A673 (cell line): ENCODE results near the gene SOBP. TPM values are rescaled to one million over a fixed set of nuclear protein-coding genes. Genes with fewer than 3 reads are reported as not detected.

Experiments
- BruUV-seq: library from RNA; stranded (reverse); fragments of 400-500 nt; replicated peaks from 2 replicates; lab custom pipeline; 2021; lab: Mats Ljungman, UMichigan
- CTCF ChIA-PET: fragments of 300-600 bp; sonication (Branson Sonifier 250); formaldehyde crosslinking; loops from one replicate; lab custom pipeline; 2022; ENCODE audit warnings: antibody characterized with exemption; lab: Charles Lee
- POLR2A ChIA-PET: fragments of 300-600 bp; sonication (Branson Sonifier 250); formaldehyde crosslinking; loops from one replicate; lab custom pipeline; 2022; ENCODE audit warnings: antibody characterized with exemption; ENCODE audit not compliant: low non-redundant PET; lab: Charles Lee
- DNase-seq: peaks from one replicate; pipeline ENCODE4 v3.0.0-alpha.2; 2015; ENCODE audit warnings: low spot score
- H3K27ac ChIP-seq: fragments of 200-600 bp; sonication (generic); 2 replicates; pipeline ENCODE4 v1.5.1; 2016; ENCODE audit warnings: mixed run types, low read depth, mild to moderate bottlenecking, mixed read lengths, antibody characterized with exemption, low read length; ENCODE audit not compliant: poor library complexity, severe bottlenecking
- H3K27me3 ChIP-seq: fragments of 200-600 bp; sonication (generic); replicated peaks from 2 replicates; pipeline ENCODE4 v1.6.1; 2017; ENCODE audit warnings: mixed run types, low read depth, mild to moderate bottlenecking, mixed read lengths, antibody characterized with exemption, low read length; ENCODE audit not compliant: insufficient read depth, poor library complexity
- H3K36me3 ChIP-seq: fragments of 200-600 bp; sonication (generic); 2 replicates; pipeline ENCODE4 v1.6.1; 2016; ENCODE audit warnings: mixed run types, mild to moderate bottlenecking, mixed read lengths, antibody characterized with exemption, low read length; ENCODE audit not compliant: insufficient read depth, poor library complexity, severe bottlenecking
- H3K4me1 ChIP-seq: fragments of 200-600 bp; sonication (generic); 2 replicates; pipeline ENCODE4 v1.6.1; 2017; ENCODE audit warnings: mixed run types, mild to moderate bottlenecking, mixed read lengths, antibody characterized with exemption, low read length; ENCODE audit not compliant: insufficient read depth, poor library complexity, severe bottlenecking
- H3K4me3 ChIP-seq: fragments of 200-600 bp; sonication (generic); 2 replicates; pipeline ENCODE4 v1.5.1; 2016; ENCODE audit warnings: low read depth, mixed run types, mild to moderate bottlenecking, mixed read lengths, low read length; ENCODE audit not compliant: poor library complexity, severe bottlenecking
- H3K9me3 ChIP-seq: fragments of 200-600 bp; sonication (generic); 2 replicates; pipeline ENCODE4 v1.6.1; 2016; ENCODE audit warnings: mixed run types, low read depth, mild to moderate bottlenecking, mixed read lengths, antibody characterized with exemption, low read length; ENCODE audit not compliant: poor library complexity, severe bottlenecking
- CTCF ChIP-seq: fragments of 300-800, 200-600 bp; sonication (generic); conservative IDR thresholded peaks from 2 replicates; pipeline ENCODE4 v1.5.1; 2017; ENCODE audit warnings: low read depth, mild to moderate bottlenecking, antibody characterized with exemption, low read length, moderate library complexity, mixed read lengths
- EZH2 ChIP-seq: fragments of 200-600 bp; sonication (generic); IDR thresholded peaks from 2 replicates; pipeline ENCODE4 v1.6.1; 2017; ENCODE audit warnings: borderline replicate concordance, low read depth, mild to moderate bottlenecking, mixed read lengths, antibody characterized with exemption, low read length; ENCODE audit not compliant: poor library complexity, severe bottlenecking
- intact Hi-C: fragments of 100-400 bp; cut with micrococcal nuclease; formaldehyde crosslinking; loops from one replicate; pipeline ENCODE4 v1.10.0; 2022; ENCODE audit not compliant: unreplicated experiment
- total RNA-seq: library from RNA; stranded (reverse); gene quantifications from 2 replicates; pipeline ENCODE4 v1.2.3, GENCODE V29; 2021

Gene SOBP
- total RNA-seq, 1 experiment from 2014 or later, result 3.3 TPM

DNA sequence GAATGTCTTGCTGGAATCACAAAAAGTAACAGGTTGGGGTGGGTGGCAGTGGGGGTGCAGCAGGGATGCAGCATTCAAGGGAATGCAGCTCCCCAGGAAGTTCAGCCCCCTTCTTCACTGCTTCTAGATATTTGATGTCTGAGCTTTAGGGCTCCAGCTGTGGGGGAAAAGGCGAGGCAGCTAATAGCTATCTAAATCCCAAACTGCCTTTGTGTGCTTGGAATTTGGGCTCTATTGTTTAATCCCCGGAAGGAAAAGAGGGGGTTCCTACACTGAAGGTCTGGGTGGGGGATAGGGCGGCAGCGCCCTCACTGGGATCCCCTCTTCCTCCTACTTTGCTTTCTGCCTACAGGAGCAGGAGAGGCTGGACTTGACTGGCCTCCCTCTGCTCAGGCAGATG, 116.5 kb downstream of the SOBP start:
- TF ChIP-seq EZH2 (no peak), CTCF (no peak)
- intact Hi-C loops, result no loop called here
- Histone ChIP-seq H3K27ac (no peak overlapping the region), H3K27me3 (no peaks in the 10 kb centered on the region), H3K36me3 (no peaks in the 10 kb centered on the region), H3K9me3 (no peaks in the 10 kb centered on the region), H3K4me1 (peaks cover 10% of the 10 kb centered on the region), H3K4me3 (no peak overlapping the region)
- ChIA-PET CTCF (no interaction called here), POLR2A (no interaction called here)
- BruUV-seq, result no TSS peak
- DNase-seq, result no peak

GRCh38 chr6:107607116-107607515, 117.2 kb downstream of the SOBP start:
- H3K4me1 ChIP-seq, result peaks cover 4% of the 10 kb centered on the region
- H3K36me3 ChIP-seq, result no peaks in the 10 kb centered on the region
- DNase-seq, result no peak
- intact Hi-C loops, result no loop called here
- no peak overlapping the region for H3K4me3 ChIP-seq
- H3K9me3 ChIP-seq, result no peaks in the 10 kb centered on the region
- POLR2A ChIA-PET, result no interaction called here
- no TSS peak for BruUV-seq
- TF ChIP-seq CTCF (peak; percentile 27; the same call in 1 of the 2 replicates), EZH2 (no peak)
- H3K27me3 ChIP-seq, result no peaks in the 10 kb centered on the region
- CTCF ChIA-PET, result no interaction called here
- H3K27ac ChIP-seq, result no peak overlapping the region

GRCh38 chr6:107611094-107611810, 121.3 kb downstream of the SOBP start:
- TF ChIP-seq CTCF, result no peak
- no peak for TF ChIP-seq EZH2
- ChIA-PET POLR2A (no interaction called here), CTCF (no interaction called here)
- BruUV-seq, result no TSS peak
- Histone ChIP-seq H3K27ac (no peak overlapping the region), H3K4me3 (no peak overlapping the region), H3K27me3 (no peaks in the 10 kb centered on the region), H3K36me3 (no peaks in the 10 kb centered on the region), H3K4me1 (no peaks in the 10 kb centered on the region), H3K9me3 (no peaks in the 10 kb centered on the region)
- intact Hi-C loops, result no loop called here
- DNase-seq, result no peak
